Nephron progenitor cell (in vitro differentiated cells): ENCODE measurements around the gene OLFML1.

Experiments used
- DNase-seq: peaks from one replicate; pipeline ENCODE4 v3.0.0; 2021
- H3K27ac Mint-ChIP-seq: 2 replicates; pipeline ENCODE4 v1.8.0; 2021; ENCODE audit warnings: mild to moderate bottlenecking, moderate library complexity, mixed read lengths
- H3K27me3 Mint-ChIP-seq: 2 replicates; pipeline ENCODE4 v1.8.0; 2021; ENCODE audit warnings: mild to moderate bottlenecking, low read depth, mixed read lengths; ENCODE audit not compliant: poor library complexity
- H3K36me3 Mint-ChIP-seq: 2 replicates; pipeline ENCODE4 v1.8.0; 2021; ENCODE audit warnings: low read depth, mixed read lengths
- H3K4me1 Mint-ChIP-seq: 2 replicates; pipeline ENCODE4 v1.8.0; 2021; ENCODE audit warnings: mixed read lengths
- H3K4me3 Mint-ChIP-seq: 2 replicates; pipeline ENCODE4 v1.8.0; 2021; ENCODE audit warnings: mild to moderate bottlenecking, moderate library complexity, mixed read lengths
- H3K9me3 Mint-ChIP-seq: 2 replicates; pipeline ENCODE4 v1.8.0; 2021; ENCODE audit warnings: mild to moderate bottlenecking, moderate library complexity, mixed read lengths
- TF ChIP-seq, protein P1 (sequence below): fragments of 200-600 bp; sonication (generic); IDR thresholded peaks from 2 replicates; pipeline ENCODE4 v1.5.0; 2021; ENCODE audit warnings: antibody characterized with exemption

The OLFML1 gene

DNA sequence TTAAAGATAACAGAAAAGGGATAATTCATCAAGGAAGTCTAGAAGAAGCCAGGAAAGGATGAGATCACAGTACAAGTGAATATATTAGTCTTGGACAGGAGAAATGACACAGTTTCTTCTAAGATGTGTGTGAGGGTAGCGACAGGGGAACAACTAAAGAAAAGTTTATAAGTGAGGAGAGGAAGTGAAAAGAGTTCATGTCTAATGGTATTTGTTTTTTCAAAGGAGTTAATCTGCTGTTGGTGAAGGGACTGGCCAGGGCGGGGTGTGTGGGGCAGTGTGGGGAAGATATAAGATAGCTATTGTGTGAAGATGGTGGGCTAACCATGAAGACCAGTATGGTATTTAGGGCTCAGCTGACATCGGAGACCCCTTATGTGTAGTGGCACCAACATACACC is 20.9 kb downstream of the OLFML1 start:
- Mint-ChIP-seq H3K36me3 (no peaks in the 10 kb centered on the region), H3K27me3 (peaks cover 29% of the 10 kb centered on the region), H3K27ac (no peak overlapping the region), H3K4me3 (no peak overlapping the region), H3K4me1 (peaks cover 3% of the 10 kb centered on the region), H3K9me3 (no peaks in the 10 kb centered on the region)
- DNase-seq, result no peak
- TF ChIP-seq, protein P1, sequence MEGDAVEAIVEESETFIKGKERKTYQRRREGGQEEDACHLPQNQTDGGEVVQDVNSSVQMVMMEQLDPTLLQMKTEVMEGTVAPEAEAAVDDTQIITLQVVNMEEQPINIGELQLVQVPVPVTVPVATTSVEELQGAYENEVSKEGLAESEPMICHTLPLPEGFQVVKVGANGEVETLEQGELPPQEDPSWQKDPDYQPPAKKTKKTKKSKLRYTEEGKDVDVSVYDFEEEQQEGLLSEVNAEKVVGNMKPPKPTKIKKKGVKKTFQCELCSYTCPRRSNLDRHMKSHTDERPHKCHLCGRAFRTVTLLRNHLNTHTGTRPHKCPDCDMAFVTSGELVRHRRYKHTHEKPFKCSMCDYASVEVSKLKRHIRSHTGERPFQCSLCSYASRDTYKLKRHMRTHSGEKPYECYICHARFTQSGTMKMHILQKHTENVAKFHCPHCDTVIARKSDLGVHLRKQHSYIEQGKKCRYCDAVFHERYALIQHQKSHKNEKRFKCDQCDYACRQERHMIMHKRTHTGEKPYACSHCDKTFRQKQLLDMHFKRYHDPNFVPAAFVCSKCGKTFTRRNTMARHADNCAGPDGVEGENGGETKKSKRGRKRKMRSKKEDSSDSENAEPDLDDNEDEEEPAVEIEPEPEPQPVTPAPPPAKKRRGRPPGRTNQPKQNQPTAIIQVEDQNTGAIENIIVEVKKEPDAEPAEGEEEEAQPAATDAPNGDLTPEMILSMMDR, result no peak

GRCh38 chr11:7508087-7508486 is 22.8 kb downstream of the OLFML1 start:
- peaks cover 29% of the 10 kb centered on the region for H3K27me3 Mint-ChIP-seq
- TF ChIP-seq, protein P1, result no peak
- no peak overlapping the region for H3K27ac Mint-ChIP-seq
- H3K4me3 Mint-ChIP-seq, result no peak overlapping the region
- H3K36me3 Mint-ChIP-seq, result no peaks in the 10 kb centered on the region
- DNase-seq, result no peak
- H3K9me3 Mint-ChIP-seq, result no peaks in the 10 kb centered on the region
- H3K4me1 Mint-ChIP-seq, result peaks cover 22% of the 10 kb centered on the region

DNA sequence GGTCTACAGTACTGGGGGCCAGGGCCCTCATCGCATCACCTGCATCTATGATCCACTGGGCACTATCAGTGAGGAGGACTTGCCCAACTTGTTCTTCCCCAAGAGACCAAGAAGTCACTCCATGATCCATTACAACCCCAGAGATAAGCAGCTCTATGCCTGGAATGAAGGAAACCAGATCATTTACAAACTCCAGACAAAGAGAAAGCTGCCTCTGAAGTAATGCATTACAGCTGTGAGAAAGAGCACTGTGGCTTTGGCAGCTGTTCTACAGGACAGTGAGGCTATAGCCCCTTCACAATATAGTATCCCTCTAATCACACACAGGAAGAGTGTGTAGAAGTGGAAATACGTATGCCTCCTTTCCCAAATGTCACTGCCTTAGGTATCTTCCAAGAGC is 24.7 kb downstream of the OLFML1 start:
- H3K27ac Mint-ChIP-seq, result no peak overlapping the region
- TF ChIP-seq, protein P1, result no peak
- no peak for DNase-seq
- no peaks in the 10 kb centered on the region for H3K9me3 Mint-ChIP-seq
- H3K4me3 Mint-ChIP-seq, result no peak overlapping the region
- H3K27me3 Mint-ChIP-seq, result peaks cover 38% of the 10 kb centered on the region
- H3K4me1 Mint-ChIP-seq, result peaks cover 31% of the 10 kb centered on the region
- H3K36me3 Mint-ChIP-seq, result no peaks in the 10 kb centered on the region

DNA sequence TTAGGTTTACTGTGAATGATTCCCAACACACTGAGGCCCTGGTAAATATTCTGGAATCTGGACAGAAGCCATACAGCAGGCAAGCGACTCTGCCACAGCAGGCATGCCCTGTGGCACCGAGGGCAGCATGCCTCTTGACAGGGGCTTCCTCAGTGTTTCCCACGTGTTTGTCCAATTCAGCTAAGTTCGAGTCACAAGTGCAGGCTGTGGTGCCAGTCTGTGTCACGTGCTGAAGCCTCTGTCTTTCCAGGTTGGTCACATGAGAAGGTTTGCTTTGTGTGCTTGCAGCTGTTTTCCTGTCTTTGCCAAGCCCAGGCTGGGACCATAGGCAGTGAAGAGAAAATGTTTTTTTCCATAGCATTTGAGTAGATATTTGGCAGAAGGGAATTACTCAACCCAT is 26.1 kb downstream of the OLFML1 start:
- DNase-seq, result no peak
- peaks cover 42% of the 10 kb centered on the region for H3K27me3 Mint-ChIP-seq
- H3K27ac Mint-ChIP-seq, result no peak overlapping the region
- H3K36me3 Mint-ChIP-seq, result no peaks in the 10 kb centered on the region
- H3K4me3 Mint-ChIP-seq, result no peak overlapping the region
- TF ChIP-seq, protein P1, result no peak
- peaks cover 37% of the 10 kb centered on the region for H3K4me1 Mint-ChIP-seq
- H3K9me3 Mint-ChIP-seq, result no peaks in the 10 kb centered on the region

- Mint-ChIP-seq H3K36me3 (no peaks in the 10 kb centered on the region), H3K4me3 (peak overlapping the region; percentile 88), H3K27ac (peak overlapping the region; percentile 91), H3K9me3 (no peaks in the 10 kb centered on the region), H3K27me3 (peaks cover 39% of the 10 kb centered on the region), H3K4me1 (peaks cover 37% of the 10 kb centered on the region)
- DNase-seq, result peak; percentile 38
- TF ChIP-seq, protein P1, result no peak
Measured at GRCh38 chr11:7512525-7513233, 27.4 kb downstream of the OLFML1 start.
